Activated T-cell treated with anti-CD3 and anti-CD28 coated beads for 24 hours (primary cell): Measurements from ENCODE around the gene ZNF687.

Source experiments
- DNase-seq: peaks from one replicate; pipeline ENCODE4 v3.0.0-alpha.2; 2020; ENCODE audit warnings: low read depth

The ZNF687 gene

DNA sequence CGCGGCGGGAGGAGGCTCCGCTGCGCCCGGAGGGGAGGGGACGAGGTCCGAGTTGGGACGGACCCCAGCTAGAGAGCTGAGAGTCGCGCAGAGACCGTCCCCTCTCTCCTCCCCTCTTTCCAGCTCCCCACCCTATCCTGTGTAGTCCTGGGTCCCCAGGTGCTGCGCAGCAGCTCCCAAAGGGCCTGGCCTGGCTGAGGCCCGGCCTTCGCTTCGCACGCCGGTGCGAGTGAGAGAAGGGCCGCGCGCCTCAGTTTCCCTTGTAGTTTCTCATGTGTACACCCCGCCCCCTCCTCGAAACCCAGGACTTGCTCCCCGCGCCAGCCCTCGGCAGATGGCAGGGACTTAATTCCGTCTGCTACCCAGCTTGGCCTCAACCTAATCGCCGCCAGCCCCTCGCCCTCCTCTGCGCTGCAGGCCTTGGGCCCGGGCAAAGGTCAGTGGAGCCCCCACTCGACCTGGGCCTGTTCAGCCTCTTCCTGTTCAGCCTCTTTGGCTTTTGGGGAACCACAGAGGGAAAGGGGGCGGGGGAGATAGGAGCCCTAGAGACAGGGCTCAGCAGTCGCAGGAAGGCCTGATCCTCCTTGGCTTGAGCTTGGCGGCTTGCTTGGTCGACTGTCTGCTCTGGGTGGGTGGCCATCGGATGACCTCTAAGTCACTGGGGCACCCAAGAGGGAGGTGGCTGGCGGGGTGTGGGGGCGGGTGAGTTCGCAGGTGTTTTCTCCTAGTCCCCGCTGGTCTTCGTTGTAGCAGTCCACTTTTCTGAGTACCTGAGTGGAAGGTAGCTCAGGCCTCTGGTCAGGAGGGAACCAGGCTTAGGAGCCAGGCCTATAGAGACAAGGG is 1.0 kb downstream of the ZNF687 start:
- DNase-seq = no peak

GRCh38 chr1:151284013-151284577 is 2.0 kb downstream of the ZNF687 start:
- no peak for DNase-seq

- DNase-seq = no peak
Observed at GRCh38 chr1:151286619-151287340, 4.7 kb downstream of the ZNF687 start.

DNA sequence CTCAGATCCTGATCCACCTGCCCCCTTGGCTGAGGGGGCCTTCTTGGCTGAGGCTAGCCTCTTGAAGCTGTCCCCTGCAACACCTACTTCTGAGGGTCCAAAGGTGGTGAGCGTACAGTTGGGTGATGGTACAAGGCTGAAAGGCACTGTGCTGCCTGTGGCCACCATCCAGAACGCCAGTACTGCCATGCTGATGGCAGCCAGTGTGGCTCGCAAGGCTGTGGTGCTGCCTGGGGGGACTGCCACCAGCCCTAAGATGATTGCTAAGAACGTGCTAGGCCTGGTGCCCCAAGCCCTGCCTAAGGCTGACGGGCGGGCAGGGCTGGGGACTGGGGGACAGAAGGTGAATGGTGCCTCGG is 5.2 kb downstream of the ZNF687 start:
- DNase-seq = no peak

DNA sequence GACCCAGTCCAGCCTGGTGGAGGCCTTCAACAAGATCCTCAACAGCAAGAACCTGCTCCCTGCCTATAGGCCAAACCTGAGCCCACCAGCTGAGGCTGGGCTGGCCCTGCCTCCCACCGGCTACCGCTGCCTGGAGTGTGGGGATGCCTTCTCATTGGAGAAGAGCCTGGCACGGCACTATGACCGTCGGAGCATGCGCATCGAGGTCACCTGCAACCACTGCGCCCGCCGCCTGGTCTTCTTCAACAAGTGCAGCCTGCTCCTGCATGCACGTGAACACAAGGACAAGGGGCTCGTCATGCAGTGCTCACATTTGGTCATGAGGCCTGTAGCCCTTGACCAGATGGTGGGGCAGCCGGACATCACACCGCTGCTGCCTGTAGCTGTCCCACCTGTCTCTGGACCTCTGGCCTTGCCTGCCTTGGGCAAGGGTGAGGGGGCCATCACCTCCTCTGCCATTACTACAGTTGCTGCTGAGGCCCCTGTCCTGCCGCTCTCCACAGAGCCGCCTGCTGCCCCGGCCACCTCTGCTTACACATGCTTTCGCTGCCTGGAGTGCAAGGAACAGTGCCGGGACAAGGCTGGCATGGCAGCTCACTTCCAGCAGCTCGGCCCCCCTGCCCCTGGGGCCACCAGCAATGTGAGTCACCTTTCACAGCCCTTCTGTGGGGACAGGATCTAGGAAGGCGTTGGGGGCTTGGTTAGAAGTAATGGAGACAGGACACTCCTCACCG is 5.8 kb downstream of the ZNF687 start:
- no peak for DNase-seq

DNA sequence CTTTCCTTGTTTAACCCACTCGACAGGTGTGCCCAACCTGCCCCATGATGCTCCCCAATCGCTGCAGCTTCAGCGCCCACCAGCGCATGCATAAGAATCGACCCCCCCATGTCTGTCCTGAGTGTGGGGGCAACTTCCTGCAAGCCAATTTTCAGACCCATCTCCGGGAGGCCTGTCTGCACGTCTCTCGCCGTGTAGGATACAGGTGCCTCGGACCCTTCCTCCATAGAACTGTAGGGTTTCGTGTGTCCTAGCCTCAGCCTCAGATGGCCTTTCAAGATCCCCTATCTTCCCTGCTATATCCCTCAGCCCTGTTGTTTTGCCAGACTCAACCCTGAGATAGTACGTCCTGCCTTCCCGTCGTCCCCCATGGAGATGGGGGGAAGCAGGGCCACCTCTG is 6.4 kb downstream of the ZNF687 start:
- no peak for DNase-seq

DNA sequence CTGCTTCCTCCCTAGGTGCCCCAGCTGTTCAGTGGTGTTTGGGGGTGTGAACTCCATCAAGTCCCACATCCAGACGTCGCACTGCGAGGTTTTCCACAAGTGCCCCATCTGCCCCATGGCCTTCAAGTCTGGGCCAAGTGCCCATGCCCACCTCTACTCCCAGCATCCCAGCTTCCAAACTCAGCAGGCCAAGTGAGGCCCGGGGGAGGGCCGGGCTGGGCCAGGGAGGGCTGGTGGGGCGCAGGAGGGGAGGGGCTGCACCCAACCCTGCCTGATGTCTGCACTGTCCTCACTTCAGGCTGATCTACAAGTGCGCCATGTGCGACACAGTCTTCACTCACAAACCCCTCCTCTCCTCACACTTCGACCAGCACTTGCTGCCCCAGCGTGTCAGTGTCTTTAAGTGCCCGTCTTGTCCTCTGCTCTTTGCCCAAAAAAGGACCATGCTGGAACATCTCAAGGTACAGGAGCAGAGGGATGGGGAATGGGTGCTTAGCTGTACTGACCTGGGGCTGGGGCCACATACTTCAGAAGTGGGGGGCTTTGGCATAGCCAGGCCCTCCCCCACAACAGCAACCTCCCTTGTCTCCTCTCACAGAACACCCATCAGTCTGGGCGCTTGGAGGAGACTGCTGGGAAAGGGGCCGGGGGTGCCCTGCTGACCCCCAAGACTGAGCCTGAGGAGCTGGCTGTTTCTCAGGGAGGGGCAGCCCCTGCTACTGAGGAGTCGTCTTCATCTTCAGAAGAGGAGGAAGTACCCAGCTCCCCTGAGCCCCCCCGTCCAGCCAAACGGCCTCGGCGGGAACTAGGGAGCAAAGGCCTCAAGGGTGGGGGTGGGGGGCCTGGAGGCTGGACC is 7.2 kb downstream of the ZNF687 start:
- DNase-seq = no peak

- no peak for DNase-seq
Observed at GRCh38 chr1:151289991-151290708, 8.1 kb downstream of the ZNF687 start.

GRCh38 chr1:151290709-151291303 is 8.7 kb downstream of the ZNF687 start:
- no peak for DNase-seq

DNA sequence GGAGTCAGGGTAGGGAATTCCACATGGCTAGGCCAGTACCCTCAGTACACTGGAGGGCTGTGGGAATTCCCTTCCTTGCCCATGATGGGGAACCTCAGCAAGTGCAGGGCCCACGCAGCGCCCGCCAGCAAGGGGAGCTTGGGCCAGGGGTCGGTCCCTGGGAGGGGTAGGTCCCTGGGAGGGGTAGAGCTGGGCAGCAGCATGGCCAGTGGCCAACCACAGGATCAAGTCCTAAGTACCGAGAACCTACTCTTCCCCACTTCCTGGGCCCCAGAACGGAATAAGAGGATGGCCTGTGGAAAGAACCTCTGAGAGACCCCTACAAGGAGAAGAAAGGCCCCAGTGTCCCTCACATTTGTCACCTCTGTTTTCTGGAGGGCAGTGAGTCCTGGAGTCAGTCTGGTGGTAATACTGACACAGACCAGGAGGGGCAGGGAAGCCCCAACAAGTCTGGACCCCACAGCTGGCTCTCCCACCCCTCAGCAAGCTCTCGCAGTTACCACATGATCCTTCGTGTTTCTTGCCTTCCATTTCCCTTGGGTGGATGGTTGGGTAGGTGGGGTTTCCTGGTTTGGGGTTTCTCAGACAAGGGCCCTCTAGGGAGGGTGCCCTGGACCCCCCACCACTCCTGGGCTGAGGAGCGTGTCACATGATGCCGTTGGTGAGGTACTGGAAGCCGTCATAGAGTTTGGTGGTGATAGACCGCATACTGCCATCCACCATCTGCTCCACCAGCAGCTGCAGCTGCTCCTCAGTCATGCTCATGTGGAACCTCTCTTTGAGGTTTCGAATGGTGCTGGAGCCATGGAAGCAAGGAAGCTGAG is 10.3 kb downstream of the ZNF687 start:
- DNase-seq = no peak

- no peak for DNase-seq
Observed at GRCh38 chr1:151293093-151293492, 11.0 kb downstream of the ZNF687 start.

DNA sequence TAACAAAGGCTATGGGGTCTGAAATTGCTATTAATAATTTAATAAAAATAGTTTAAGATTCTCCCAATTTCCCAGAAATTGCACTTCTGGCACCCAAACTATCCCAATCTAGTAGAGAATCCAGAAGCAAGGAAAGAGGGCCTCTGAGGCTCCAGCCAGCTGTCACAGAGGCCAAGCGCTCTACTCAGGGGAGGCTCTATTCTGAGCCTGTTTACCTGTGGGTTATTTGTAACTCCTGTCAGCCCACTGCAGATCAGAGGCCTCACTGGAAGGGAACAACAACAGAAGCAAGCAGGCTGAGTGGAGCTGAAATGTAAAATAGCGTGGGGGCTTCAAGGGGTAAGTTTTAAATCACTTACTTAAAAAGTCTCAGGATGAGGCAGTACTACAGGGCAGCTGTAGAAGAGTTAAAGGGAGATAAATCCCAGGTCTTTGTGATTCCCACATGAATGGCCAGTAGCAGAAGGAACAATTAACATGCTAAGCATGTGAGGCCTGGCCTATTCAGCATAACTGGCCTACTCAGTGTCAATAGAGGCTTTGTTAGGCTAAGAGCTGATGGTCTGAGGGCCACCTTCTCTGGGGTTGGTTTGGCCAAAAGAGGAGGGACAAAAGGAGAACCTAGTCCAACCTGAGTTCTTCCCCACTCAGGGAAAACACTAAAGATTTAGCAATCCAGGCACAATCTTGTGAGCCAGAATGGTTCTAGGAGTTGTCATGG is 12.8 kb downstream of the ZNF687 start:
- DNase-seq = no peak

DNA sequence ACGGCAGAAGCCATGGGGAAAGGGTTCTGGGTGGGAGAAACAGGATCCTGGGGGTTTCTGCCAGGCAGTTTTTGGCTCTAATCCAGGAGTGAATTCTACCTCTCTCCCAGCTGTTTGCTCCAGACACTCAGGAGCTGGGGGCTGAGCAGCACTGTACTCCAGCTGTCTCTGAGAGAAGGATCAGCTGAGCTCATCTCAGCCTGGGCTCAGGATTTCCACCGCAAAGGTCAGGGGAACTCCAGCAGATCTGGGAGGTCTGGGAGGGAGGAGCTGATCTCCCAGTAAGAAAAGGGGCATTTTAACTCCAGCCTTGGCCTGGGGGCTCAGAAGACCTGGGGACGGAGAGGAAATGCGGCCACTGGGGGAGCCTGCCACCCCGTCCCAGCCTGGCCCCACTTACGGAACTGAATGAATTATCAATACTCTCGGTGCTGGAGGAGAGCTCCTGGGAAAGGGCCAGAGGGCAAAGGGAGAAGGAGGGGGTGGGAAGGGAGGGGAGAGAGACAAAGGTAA is 27.8 kb downstream of the ZNF687 start:
- DNase-seq = no peak

DNA sequence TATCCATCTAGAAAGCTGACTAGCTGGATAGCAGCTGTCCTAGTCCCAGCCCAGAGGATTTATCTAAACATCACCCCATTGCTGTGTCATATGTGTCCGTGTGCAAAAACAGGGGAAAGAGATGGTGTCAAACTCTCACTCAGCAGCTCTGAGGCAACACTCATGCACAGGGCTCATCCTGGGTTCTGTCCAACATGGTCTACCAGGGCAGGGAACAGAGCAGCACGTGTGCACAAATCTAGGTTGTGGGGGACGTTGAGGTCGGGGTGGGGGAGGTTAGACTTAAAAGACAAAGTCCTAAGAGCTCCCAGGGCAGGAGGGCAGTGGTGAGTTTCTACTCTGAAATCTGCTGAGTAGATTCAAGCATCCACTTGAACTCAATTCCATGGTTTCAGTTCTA is 28.9 kb downstream of the ZNF687 start:
- DNase-seq = no peak

GRCh38 chr1:151311589-151312331 is 29.7 kb downstream of the ZNF687 start:
- peak; percentile 83 for DNase-seq

DNA sequence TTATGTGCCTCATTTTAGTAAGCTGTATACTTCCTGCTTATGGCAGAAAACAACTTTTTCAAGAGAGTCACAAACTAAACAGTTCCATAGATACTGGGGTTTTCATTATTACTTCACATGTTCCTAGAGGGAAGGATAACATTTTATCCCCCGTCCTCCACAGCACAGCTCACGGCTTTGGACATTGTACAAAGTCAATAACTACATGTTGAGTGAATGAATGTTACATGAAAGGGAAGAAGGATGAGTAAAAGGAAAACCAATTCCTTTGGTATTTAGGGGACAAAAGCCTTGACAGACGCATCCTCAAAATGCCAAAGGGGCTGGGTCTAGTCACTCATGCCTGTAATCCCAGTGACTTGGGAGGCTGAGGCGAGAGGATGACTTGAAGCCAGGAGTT is 30.3 kb downstream of the ZNF687 start:
- DNase-seq = no peak

DNA sequence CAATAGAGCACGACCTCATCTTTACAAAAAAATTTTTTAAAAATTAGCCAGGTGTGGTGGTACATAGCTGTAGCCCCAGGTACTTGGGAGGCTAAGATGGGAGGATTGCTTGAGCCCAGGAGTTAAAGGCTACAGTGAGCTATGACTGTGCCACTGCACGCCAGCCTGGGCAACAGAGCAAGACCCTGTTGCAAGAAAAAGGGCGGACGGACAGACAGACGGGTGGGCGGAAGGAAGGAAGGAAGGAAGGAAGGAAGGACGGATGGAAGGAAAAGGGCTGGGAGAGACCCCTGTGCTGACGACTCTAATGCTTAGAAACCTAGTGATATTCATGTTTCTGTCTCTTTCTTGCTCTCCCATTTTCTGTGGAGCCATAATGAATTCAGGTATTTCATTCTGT is 30.7 kb downstream of the ZNF687 start:
- no peak for DNase-seq

DNA sequence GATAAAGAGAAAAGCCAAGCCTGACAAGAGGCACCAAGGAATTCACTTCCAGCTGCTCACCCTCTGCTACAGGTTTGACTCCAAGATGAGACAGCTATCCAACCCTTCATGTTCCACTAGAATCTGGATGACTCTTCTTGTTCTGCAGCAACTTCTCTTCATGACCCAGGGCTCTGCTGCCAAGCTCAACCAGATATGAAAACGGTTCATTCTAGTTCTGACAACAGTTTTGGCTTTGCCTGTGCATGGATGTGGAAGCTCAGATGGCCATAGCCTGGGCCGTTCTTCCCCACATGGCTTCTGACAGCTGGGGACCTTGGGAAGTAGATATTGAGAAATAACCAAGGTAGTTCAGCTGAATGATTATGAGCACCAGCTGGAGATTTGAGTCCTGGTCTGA is 31.4 kb downstream of the ZNF687 start:
- DNase-seq = no peak
